Stimulated activated naive B cell treated with anti-CD40 and anti-IgM and Interleukin-4, amounts not matched to agents 10 μg/mL and 1 μg/mL and 100 μg/mL, for 72 hours (primary cell): Measurements from ENCODE around the gene BCKDHA.
"Not testable (repeated sequence)": the region's sequence is repeated elsewhere in the genome, so short reads cannot be mapped to it uniquely, and the experiment has no call there.

Experiments
- ATAC-seq, 2 donors: fragments of 150-1000 bp; cut with Tn5 transposase; replicated peaks; 2 replicates each; pipeline ENCODE4 v1.10.0; 2021; ENCODE audit warnings: moderate library complexity in 1 of 2
- DNase-seq: peaks from one replicate; pipeline ENCODE4 v3.0.0; 2021
- H3K27ac Mint-ChIP-seq: one replicate; pipeline ENCODE4 v1.8.0; 2022; ENCODE audit warnings: mild to moderate bottlenecking, mixed read lengths
- H3K27me3 Mint-ChIP-seq, 2 donors: one replicate each; pipeline ENCODE4 v1.8.0; 2022; ENCODE audit warnings: mixed read lengths in 2 of 2
- H3K36me3 Mint-ChIP-seq, 2 donors: one replicate each; pipeline ENCODE4 v1.8.0; 2022; ENCODE audit warnings: mixed read lengths in 2 of 2, mild to moderate bottlenecking in 1 of 2
- H3K4me1 Mint-ChIP-seq, 2 donors: one replicate each; pipeline ENCODE4 v1.8.0; 2022; ENCODE audit warnings: mixed read lengths in 2 of 2, mild to moderate bottlenecking in 1 of 2
- H3K4me3 Mint-ChIP-seq, 2 donors: one replicate each; pipeline ENCODE4 v1.8.0; 2022; ENCODE audit warnings: mild to moderate bottlenecking in 2 of 2, mixed read lengths in 2 of 2, moderate library complexity in 1 of 2
- H3K9me3 Mint-ChIP-seq, 2 donors: one replicate each; pipeline ENCODE4 v1.8.0; 2022; ENCODE audit warnings: mixed read lengths in 2 of 2, mild to moderate bottlenecking in 1 of 2

BCKDHA gene

GRCh38 chr19:41431426-41432386, 34.1 kb downstream of the BCKDHA start:
- DNase-seq (no peak), ATAC-seq (no peak)
- H3K4me1 Mint-ChIP-seq = peaks cover 13 to 20% of the 10 kb centered on the region in 2 donors
- H3K27me3 Mint-ChIP-seq = no peaks in the 10 kb centered on the region
- H3K27ac Mint-ChIP-seq = no peak overlapping the region
- H3K36me3 Mint-ChIP-seq = peaks cover 21 to 43% of the 10 kb centered on the region in 2 donors
- no peak overlapping the region for H3K4me3 Mint-ChIP-seq
- H3K9me3 Mint-ChIP-seq = no peaks in the 10 kb centered on the region

- Mint-ChIP-seq H3K27me3 (no peaks in the 10 kb centered on the region), H3K4me3 (no peak overlapping the region), H3K4me1 (peaks cover 7 to 12% of the 10 kb centered on the region in 2 donors), H3K36me3 (peaks cover 25 to 45% of the 10 kb centered on the region in 2 donors), H3K9me3 (no peaks in the 10 kb centered on the region), H3K27ac (no peak overlapping the region)
- ATAC-seq (no peak), DNase-seq (no peak)
Observed at GRCh38 chr19:41433171-41433570, 35.6 kb downstream of the BCKDHA start.

GRCh38 chr19:41434450-41434849, 36.8 kb downstream of the BCKDHA start:
- peaks cover 22 to 35% of the 10 kb centered on the region in 2 donors for H3K36me3 Mint-ChIP-seq

GRCh38 chr19:41435376-41435775, 37.8 kb downstream of the BCKDHA start:
- H3K27ac Mint-ChIP-seq, DNase-seq, H3K9me3 Mint-ChIP-seq, H3K4me3 Mint-ChIP-seq, ATAC-seq, H3K27me3 Mint-ChIP-seq: not testable (repeated sequence)
- peaks cover 7 to 14% of the 10 kb centered on the region in 2 donors for H3K4me1 Mint-ChIP-seq
- peaks cover 22 to 35% of the 10 kb centered on the region in 2 donors for H3K36me3 Mint-ChIP-seq

More at GRCh38 chr19:41434450-41434849, 36.8 kb downstream of the BCKDHA start:
- no peak for ATAC-seq
- no peak for DNase-seq
- Mint-ChIP-seq H3K27me3 (no peaks in the 10 kb centered on the region), H3K27ac (no peak overlapping the region), H3K4me1 (peaks cover 7 to 11% of the 10 kb centered on the region in 2 donors), H3K4me3 (no peak overlapping the region), H3K9me3 (no peaks in the 10 kb centered on the region)

GRCh38 chr19:41435936-41436673, 38.5 kb downstream of the BCKDHA start:
- no peak for DNase-seq
- peaks cover 22 to 32% of the 10 kb centered on the region in 2 donors for H3K36me3 Mint-ChIP-seq
- no peak overlapping the region for H3K27ac Mint-ChIP-seq
- no peaks in the 10 kb centered on the region for H3K9me3 Mint-ChIP-seq
- ATAC-seq = no peak
- H3K27me3 Mint-ChIP-seq = no peaks in the 10 kb centered on the region
- H3K4me1 Mint-ChIP-seq = peaks cover 7 to 16% of the 10 kb centered on the region in 2 donors
- no peak overlapping the region for H3K4me3 Mint-ChIP-seq

- Mint-ChIP-seq H3K27ac (no peak overlapping the region), H3K9me3 (no peaks in the 10 kb centered on the region)
Observed at GRCh38 chr19:41436674-41436951, 39.0 kb downstream of the BCKDHA start.

GRCh38 chr19:41437944-41438574, 40.4 kb downstream of the BCKDHA start:
- Mint-ChIP-seq H3K27me3 (peaks cover 0 to 6% of the 10 kb centered on the region in 2 donors), H3K4me1 (peaks cover 7 to 16% of the 10 kb centered on the region in 2 donors), H3K36me3 (peaks cover 17% of the 10 kb centered on the region in 2 donors), H3K4me3 (peak overlapping the region; percentile 20 to 26), H3K27ac (no peak overlapping the region), H3K9me3 (no peaks in the 10 kb centered on the region)
- DNase-seq (no peak), ATAC-seq (no peak)

More at GRCh38 chr19:41436674-41436951, 39.0 kb downstream of the BCKDHA start:
- H3K27me3 Mint-ChIP-seq = peaks cover 0 to 4% of the 10 kb centered on the region in 2 donors
- H3K4me1 Mint-ChIP-seq = peaks cover 7 to 16% of the 10 kb centered on the region in 2 donors
- ATAC-seq (no peak), DNase-seq (no peak)
- H3K36me3 Mint-ChIP-seq = peaks cover 22 to 28% of the 10 kb centered on the region in 2 donors
- H3K4me3 Mint-ChIP-seq = no peak overlapping the region

- ATAC-seq (peak; percentile 97 to 98), DNase-seq (peak; percentile 92)
- Mint-ChIP-seq H3K27me3 (peaks cover 11 to 21% of the 10 kb centered on the region in 2 donors), H3K9me3 (no peaks in the 10 kb centered on the region), H3K27ac (peak within 1 kb of the TSS; percentile 9), H3K36me3 (peaks cover 11 to 15% of the 10 kb centered on the region in 2 donors), H3K4me1 (peaks cover 7 to 16% of the 10 kb centered on the region in 2 donors), H3K4me3 (peak within 1 kb of the TSS in 1 of 2 donors; percentile 26)
Observed at GRCh38 chr19:41439441-41440222, 42.0 kb downstream of the BCKDHA start, which contains the start of gene DMAC2. Gene DMAC2, minus strand, starts transcription at chr19:41439912. Its CDS starts 13 bp downstream, at chr19:41439899.

- no peak overlapping the region for H3K4me3 Mint-ChIP-seq
Observed at GRCh38 chr19:41441321-41441945, 43.8 kb downstream of the BCKDHA start.

GRCh38 chr19:41442473-41443355, 45.1 kb downstream of the BCKDHA start, which contains the start of gene ERICH4:
Gene ERICH4, plus strand, starts transcription at chr19:41443156. Its CDS starts 14 bp downstream, at chr19:41443170.
- no peak within 1 kb of the TSS for H3K27ac Mint-ChIP-seq
- H3K4me3 Mint-ChIP-seq = no peak within 1 kb of the TSS
- H3K36me3 Mint-ChIP-seq = peaks cover 2 to 5% of the 10 kb centered on the region in 2 donors
- H3K27me3 Mint-ChIP-seq = peaks cover 16 to 32% of the 10 kb centered on the region in 2 donors
- H3K4me1 Mint-ChIP-seq = peaks cover 7 to 10% of the 10 kb centered on the region in 2 donors
- ATAC-seq = no peak
- no peak for DNase-seq
- H3K9me3 Mint-ChIP-seq = no peaks in the 10 kb centered on the region

More at GRCh38 chr19:41441321-41441945, 43.8 kb downstream of the BCKDHA start:
- no peak for ATAC-seq
- Mint-ChIP-seq H3K27ac (peak overlapping the region; percentile 33), H3K9me3 (no peaks in the 10 kb centered on the region), H3K36me3 (peaks cover 9 to 13% of the 10 kb centered on the region in 2 donors), H3K4me1 (peaks cover 7 to 15% of the 10 kb centered on the region in 2 donors), H3K27me3 (peaks cover 14 to 24% of the 10 kb centered on the region in 2 donors)
- DNase-seq = no peak

- ATAC-seq (no peak), DNase-seq (no peak)
- peaks cover 16 to 32% of the 10 kb centered on the region in 2 donors for H3K27me3 Mint-ChIP-seq
- no peak overlapping the region for H3K27ac Mint-ChIP-seq
- no peaks in the 10 kb centered on the region for H3K36me3 Mint-ChIP-seq
- H3K9me3 Mint-ChIP-seq = no peaks in the 10 kb centered on the region
- H3K4me1 Mint-ChIP-seq = peaks cover 5 to 7% of the 10 kb centered on the region in 2 donors
- no peak overlapping the region for H3K4me3 Mint-ChIP-seq
Observed at GRCh38 chr19:41443813-41444455, 46.3 kb downstream of the BCKDHA start.

GRCh38 chr19:41445575-41445974, 48.0 kb downstream of the BCKDHA start:
- Mint-ChIP-seq H3K27me3 (peaks cover 16 to 41% of the 10 kb centered on the region in 2 donors), H3K36me3 (no peaks in the 10 kb centered on the region), H3K9me3 (no peaks in the 10 kb centered on the region), H3K4me1 (peaks cover 12 to 18% of the 10 kb centered on the region in 2 donors), H3K4me3 (no peak overlapping the region), H3K27ac (no peak overlapping the region)
- DNase-seq (no peak), ATAC-seq (no peak)
